GM19467 (cell line): ENCODE results near the gene MAFG.
A peak's percentile ranks its signal among the peaks of the same experiment; 100 is the strongest.

Experiments
- ATAC-seq: cut with Tn5 transposase; IDR thresholded peaks from one replicate; pipeline ENCODE4 v1.9.1; 2021; ENCODE audit warnings: mild to moderate bottlenecking, moderate library complexity; ENCODE audit not compliant: unreplicated experiment

The MAFG gene

GRCh38 chr17:81924557-81925532 lies 2.7 kb downstream of the MAFG start:
- no peak for ATAC-seq

- no peak for ATAC-seq
Observed at GRCh38 chr17:81923302-81924260, 4.0 kb downstream of the MAFG start.

GRCh38 chr17:81922566-81923301 lies 4.8 kb downstream of the MAFG start:
- ATAC-seq: no peak

DNA sequence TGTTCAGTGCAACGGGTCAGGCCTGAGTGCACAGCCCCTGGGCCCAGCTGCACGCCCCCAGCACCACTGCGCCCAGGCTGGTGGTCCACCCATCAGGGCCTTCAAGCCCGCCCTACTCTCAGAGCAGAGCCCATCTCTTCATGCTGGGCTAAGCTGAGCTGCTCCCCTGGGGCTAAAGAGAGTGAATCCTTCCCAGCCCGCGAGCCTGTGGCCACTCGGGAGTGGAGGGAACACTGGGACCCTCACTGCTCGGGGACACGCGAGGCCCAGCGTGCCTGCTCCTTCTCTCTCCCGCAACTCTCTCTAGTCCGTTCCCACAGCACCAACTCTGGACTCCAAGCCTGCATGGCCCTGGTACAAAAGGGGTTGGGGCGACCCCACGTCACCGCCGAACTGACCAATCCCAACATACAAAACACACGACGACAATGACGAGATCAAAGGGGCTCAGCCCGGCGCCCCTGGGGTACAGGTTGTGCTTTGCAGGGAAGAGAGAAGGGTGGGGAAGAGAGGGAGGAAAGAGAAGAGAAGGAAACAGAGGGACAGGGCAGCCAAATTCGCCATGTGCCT lies 5.5 kb downstream of the MAFG start:
- no peak for ATAC-seq

- ATAC-seq: no peak
Observed at GRCh38 chr17:81921537-81921862, 6.0 kb downstream of the MAFG start.

DNA sequence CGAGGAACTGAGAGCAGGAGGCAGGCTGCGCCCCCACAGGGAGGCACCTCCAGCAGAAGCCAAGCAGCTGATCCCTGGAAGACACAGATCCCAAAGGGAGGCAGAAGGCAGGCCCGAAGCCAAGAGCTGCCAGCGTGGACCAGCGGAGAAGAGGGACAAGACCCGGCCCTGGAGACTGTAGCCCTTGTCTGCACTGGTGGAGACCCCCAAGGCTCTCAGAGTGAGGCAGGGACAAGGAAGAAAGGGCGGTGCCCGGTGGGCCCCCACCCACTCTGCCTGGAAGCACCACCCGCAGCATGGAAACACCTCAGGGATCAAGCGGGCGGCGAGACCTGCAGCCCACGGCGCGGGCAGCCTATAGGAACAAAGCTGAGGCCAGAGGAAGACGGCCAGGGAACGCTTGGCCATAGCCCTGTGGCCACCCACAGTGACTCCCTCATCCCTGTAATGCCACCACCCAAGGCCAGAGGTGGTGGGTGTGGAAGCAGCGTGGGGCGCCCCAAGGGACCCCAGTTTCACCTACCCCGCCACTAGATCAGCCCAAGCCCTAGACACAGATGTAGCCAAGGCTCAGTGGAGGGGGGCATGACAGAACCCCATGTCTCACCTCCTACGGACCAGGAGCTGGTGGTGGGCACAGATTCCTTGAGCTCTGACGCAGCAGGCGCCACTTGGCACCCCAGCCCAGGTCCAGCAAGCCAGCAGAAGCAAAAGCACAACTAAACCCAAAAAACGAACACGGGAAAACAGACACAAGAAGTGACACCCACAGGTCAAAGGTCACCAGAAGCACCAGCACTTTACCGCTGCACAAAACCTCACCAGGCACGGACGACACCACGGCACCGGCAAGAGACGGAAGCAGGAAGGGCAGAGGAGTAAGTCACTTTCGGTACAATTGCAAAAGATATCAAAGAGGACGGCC lies 6.7 kb downstream of the MAFG start:
- no peak for ATAC-seq

GRCh38 chr17:81918832-81919545 lies 8.5 kb downstream of the MAFG start:
- ATAC-seq: no peak

GRCh38 chr17:81918333-81918669 lies 9.2 kb downstream of the MAFG start:
- peak; percentile 20 for ATAC-seq

DNA sequence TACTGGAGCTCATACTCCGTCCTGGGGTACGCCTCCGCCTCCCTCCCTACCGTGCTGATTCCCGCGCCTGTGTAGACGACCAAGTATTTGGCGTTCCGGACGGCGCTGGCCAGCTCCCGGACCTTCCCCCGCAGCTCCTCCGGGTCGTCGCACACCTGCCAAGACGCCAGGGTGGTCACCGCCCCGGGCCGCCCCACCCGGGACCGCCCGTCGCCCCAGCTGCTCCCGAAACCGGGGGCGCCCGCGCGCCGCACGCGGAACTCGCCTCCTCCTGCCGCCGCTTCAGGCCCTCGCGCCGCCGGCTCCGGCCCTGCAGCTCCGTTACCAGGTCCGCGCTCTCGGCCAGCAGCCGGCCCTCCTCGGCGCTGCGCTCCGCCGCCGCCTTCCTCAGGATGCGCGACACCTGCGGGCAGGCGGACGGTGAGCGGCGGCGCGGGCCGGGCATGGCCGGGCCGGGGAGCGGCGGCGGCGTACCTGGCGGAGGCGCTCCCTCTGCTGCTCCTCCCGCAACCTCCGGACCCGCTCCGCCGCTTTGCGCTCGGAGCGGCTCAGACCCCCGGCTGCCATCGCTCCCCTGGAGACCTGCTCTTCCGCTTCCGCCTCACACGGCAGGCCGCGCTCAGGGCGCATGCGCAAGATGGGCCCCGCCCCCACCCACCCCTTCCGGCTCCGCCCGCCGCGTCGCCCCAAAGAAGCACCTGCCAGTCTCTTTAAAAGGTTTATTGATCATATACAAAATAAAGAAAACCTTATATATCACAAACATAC lies 9.8 kb downstream of the MAFG start, which contains the start of gene SIRT7:
Gene SIRT7 (minus strand): TSS at position 612 of the 768 bp plus-strand sequence. CDS start 45 bp downstream, at position 567.
- peak; percentile 63 for ATAC-seq

DNA sequence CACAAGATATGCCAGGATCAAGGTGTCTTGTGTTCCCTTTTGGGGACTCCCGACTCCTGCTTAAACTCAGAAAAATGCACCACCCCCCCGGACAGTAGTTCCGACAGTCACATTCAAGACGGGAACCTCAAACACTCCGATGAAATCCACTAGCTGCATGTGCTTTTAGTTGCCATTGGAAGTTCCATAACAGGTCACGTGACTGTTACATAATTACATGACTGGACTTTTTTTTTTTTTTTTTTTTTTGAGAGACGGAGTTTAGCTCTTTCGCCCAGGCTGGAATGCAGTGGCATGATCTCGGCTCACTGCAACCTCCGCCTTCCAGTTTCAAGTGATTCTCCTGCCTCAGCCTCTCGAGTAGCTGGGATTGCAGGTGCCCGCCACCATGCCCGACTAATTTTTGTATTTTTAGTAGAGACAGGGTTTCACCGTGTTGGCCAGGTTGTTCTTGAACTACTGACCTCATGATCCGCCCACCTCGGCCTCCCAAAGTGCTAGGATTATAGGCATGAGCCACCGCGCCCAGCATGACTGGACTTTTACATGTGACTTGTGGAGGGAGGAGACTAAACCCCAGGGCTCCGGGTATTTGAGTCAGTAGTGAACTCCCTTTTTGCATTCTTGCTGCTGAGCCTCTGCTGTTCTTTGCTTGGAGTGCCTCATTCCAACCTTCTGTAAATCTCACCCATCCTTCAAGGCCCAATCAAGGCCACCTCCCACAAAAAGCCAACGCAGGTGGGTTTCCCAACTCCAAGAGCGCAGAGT lies 11.1 kb downstream of the MAFG start:
- no peak for ATAC-seq

DNA sequence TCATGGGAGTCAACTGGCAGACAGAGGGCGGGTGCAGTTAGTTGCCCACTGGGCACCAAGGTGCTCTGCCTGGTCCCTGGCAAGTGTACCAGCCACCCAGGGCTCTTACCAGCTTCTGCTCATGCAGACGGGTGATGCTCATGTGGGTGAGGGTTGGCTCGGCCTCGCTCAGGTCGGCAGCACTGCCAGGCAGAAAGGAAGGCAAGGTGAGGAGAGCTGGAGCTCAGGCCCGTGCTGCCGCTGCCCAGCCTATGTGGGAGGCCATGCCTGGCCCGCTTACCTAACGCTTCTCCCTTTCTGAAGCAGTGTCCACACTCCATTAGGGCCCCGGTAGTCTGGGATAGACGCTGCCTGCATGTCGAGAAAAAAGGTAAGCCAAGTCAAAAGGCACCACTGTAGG lies 12.2 kb downstream of the MAFG start:
- ATAC-seq: no peak

GRCh38 chr17:81914103-81914850 lies 13.3 kb downstream of the MAFG start:
- ATAC-seq: no peak

GRCh38 chr17:81913394-81914102 lies 14.0 kb downstream of the MAFG start:
- no peak for ATAC-seq

GRCh38 chr17:81912441-81913309 lies 14.9 kb downstream of the MAFG start:
- ATAC-seq: no peak

- ATAC-seq: no peak
Observed at GRCh38 chr17:81911969-81912368, 15.6 kb downstream of the MAFG start.
